ENCODE measurements around the gene GALNT9.

The GALNT9 gene

GRCh38 chr12:132314516-132315233, 14.7 kb downstream of the GALNT9 start:
- H3K4me3 ChIP-seq, result no peak overlapping the region
- DNase-seq (ENCODE audit: low spot score), result no peak
- no peak for TF ChIP-seq CTCF (IDR thresholded peaks at IDR 0.05)
- H3K27ac ChIP-seq, result no peak overlapping the region

- Histone ChIP-seq H3K4me3 (no peak overlapping the region), H3K27ac (no peak overlapping the region)
- DNase-seq (ENCODE audit: low spot score), result no peak
- no peak for TF ChIP-seq CTCF (IDR thresholded peaks at IDR 0.05)
Observed at GRCh38 chr12:132314035-132314434, 15.4 kb downstream of the GALNT9 start.

DNA sequence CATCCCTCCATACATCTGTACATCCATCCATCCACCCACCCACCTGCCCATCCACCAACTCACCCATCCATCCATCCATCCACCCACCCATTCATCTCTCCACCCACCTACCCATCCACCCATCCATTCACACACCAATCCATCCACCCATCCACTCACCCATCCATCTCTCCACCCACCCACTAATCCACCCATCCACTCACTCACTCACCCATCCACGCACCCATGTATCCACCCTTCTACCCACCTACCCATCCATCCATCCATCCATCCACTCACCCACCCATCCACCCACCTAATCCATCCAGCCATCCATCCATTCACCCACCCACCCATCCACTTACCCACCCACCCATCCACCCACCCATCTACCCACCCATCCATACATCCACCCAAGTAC, 16.2 kb downstream of the GALNT9 start:
- no peak for DNase-seq (ENCODE audit: low spot score)
- H3K27ac ChIP-seq, result no peak overlapping the region
- no peak for TF ChIP-seq CTCF (IDR thresholded peaks at IDR 0.05)
- no peak overlapping the region for H3K4me3 ChIP-seq

DNA sequence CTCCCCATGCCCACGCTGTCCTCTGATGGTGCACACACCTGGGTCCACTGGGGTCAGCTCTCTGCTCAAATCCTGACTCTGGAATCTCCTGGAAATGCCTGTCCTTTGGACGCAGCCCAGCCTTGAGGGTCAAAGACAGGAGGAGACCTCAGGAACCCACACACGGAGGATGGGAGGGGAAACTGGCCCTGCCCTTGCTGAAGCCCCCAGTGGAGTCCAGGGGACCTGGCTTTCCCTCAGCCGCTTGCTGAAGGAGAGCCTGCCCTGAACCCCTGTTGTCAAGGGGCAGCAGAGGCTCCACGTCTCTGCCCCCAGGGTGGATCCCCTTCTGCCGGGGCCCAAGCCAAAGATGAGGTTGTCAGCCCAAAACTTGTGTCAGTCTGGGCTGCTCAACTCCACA, 16.9 kb downstream of the GALNT9 start:
- H3K27ac ChIP-seq, result no peak overlapping the region
- DNase-seq (ENCODE audit: low spot score), result no peak

DNA sequence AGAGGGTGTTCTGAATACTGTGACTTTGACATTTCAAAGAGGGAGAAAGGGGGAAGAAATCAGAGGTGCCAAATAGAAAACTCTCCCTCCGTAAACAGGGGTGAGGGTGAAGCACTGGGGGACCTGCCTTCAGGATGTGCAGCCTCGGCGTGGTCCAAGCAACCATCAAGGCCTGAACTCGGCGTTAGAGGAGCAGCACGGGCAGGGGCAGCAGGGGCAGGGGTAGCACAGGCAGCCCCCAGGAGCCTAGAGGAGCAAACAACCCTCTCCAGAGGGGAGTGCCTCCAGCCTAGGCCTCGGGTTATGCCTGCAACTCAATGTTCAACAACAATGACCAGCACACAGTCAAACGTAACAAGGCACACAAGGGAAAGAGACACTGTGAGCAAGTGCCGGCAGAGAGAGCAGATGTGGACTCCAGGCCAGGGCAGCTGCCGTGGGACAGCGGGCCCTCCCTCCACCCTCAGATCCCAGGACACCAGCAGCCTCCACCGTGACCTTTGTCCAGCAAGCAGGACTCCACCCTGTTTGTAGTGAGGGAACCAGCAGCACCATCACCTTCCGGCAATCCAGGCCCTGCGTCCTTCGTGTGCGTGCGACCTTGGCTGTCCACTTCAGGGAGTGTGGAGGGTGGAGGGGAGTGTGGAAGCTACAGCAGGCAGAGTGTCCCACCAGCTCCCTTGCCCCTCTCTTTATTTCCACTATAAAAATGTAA, 18.0 kb downstream of the GALNT9 start:
- H3K4me3 ChIP-seq, result no peak overlapping the region
- no peak for DNase-seq (ENCODE audit: low spot score)
- TF ChIP-seq CTCF (IDR thresholded peaks at IDR 0.05), result no peak
- H3K27ac ChIP-seq, result no peak overlapping the region

More for the DNA sequence above, 16.9 kb downstream of the GALNT9 start:
- no peak for TF ChIP-seq CTCF (IDR thresholded peaks at IDR 0.05)
- H3K4me3 ChIP-seq, result no peak overlapping the region

DNA sequence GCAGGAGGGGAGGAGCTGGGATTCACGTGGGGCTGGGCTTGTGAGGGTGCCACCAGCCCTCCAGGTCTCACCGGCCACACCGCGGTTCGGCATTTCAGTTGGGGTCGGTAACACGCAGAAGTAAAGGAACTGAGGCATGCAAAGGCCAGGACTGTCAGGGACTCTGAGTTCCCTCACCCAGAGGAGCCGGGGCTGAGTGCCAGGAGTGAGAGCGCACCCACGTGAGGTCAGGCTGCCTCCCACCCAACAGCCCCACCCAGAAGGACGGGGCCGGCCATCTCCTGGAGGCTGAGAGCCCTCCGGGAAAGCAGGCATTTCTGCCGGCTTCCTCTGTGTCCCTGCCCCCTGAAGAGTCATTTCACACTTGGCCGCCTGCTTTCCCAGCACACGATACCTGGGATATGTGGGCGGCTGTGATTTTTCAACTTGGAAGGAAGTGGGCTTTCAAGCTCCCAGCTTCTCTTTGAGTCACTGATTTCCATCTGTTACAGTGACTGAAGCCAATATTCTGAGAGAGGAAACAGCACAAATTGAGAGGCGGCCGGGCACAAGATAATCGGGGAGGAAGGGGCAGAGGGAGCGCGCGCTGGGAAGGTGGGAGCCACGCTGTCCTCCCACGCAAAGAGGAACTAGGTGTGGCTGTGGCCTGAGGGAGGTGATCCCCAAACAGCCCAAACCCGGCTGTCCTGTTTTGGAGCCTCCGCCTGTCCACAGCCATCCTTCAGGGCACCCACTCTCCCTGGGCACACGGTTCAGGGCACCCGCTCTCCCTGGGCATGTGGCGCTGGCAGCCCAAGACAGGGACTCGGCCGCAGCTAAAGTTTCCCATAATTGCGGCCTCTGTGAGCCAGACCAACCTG, 19.0 kb downstream of the GALNT9 start:
- Histone ChIP-seq H3K27ac (no peak overlapping the region), H3K4me3 (no peak overlapping the region)
- no peak for DNase-seq (ENCODE audit: low spot score)
- no peak for TF ChIP-seq CTCF (IDR thresholded peaks at IDR 0.05)
